HepG2 (cell line): ENCODE data around the gene COQ8A. TPM values are rescaled to one million over a fixed set of nuclear protein-coding genes. Genes with fewer than 3 reads are reported as not detected.

Source experiments
- CREB1 ChIP-seq, 2 experiments: fragments of 450-650 bp in 1 of 2; IDR thresholded peaks; 2 replicates each; pipeline ENCODE4 v1.6.1; 2016 to 2017; ENCODE audit warnings: control low read depth in 1 of 2, mild to moderate bottlenecking in 1 of 2, missing compliant biosample characterization in 1 of 2, missing genetic modification characterization in 1 of 2
- DNMT3B ChIP-seq: conservative IDR thresholded peaks from 2 replicates; pipeline ENCODE4 v1.6.1; 2016; ENCODE audit warnings: missing biosample characterization, control low read depth
- ISL2 ChIP-seq: sonication (generic); formaldehyde crosslinking; IDR thresholded peaks from 2 replicates; pipeline ENCODE4 v1.5.0; 2020; ENCODE audit warnings: missing genetic modification reagents
- PAXIP1 ChIP-seq: sonication (generic); formaldehyde crosslinking; conservative IDR thresholded peaks from 2 replicates; pipeline ENCODE4 v1.4.0; 2020; ENCODE audit warnings: mild to moderate bottlenecking, missing genetic modification reagents, moderate library complexity
- RXRB ChIP-seq: IDR thresholded peaks from 2 replicates; pipeline ENCODE4 v1.6.1; 2016; ENCODE audit warnings: borderline replicate concordance, missing genetic modification reagents, missing compliant biosample characterization
- THRA ChIP-seq: sonication (generic); formaldehyde crosslinking; IDR thresholded peaks from 2 replicates; pipeline ENCODE4 v1.4.0; 2020; ENCODE audit warnings: missing genetic modification reagents, borderline replicate concordance
- ZNF432 ChIP-seq: sonication (generic); formaldehyde crosslinking; IDR thresholded peaks from 2 replicates; pipeline ENCODE4 v1.5.0; 2020; ENCODE audit warnings: missing genetic modification reagents, mild to moderate bottlenecking, borderline replicate concordance
- ZNF737 ChIP-seq: sonication (generic); formaldehyde crosslinking; IDR thresholded peaks from 2 replicates; pipeline ENCODE4 v1.5.0; 2020; ENCODE audit warnings: missing genetic modification reagents, mild to moderate bottlenecking, borderline replicate concordance
- polyA plus RNA-seq, 8 experiments: library from polyadenylated mRNA; depleted of rRNA in 3 of 8; stranded (reverse) in 7 of 8; unstranded in 1 of 8; fragments of >200 nt; fragmentation: Illumina TruSeq in 4 of 8; extraction: Trizol in 4 of 8; gene quantifications; 2 replicates each; pipeline versions ENCODE4 v1.2.1 to v1.2.3, GENCODE V29; 2011 to 2016; ENCODE audit warnings: low read depth in 4 of 8, missing spikeins in 1 of 8, mixed read lengths in 1 of 8; ENCODE audit not compliant: insufficient read depth in 1 of 8
- total RNA-seq, 5 experiments: library from RNA; depleted of rRNA; stranded (reverse); fragments of >200 nt; fragmentation: Illumina TruSeq; extraction: Trizol; gene quantifications; 2 replicates each; pipeline ENCODE4 v1.2.3, GENCODE V29; 2016; ENCODE audit warnings: low read depth in 1 of 5
- TF ChIP-seq, protein P1 (sequence below): sonication (generic); formaldehyde crosslinking; IDR thresholded peaks from 2 replicates; pipeline ENCODE4 v1.9.0; 2021; ENCODE audit warnings: mild to moderate bottlenecking, missing genetic modification reagents
- TF ChIP-seq, protein P2 (sequence below): sonication (generic); formaldehyde crosslinking; IDR thresholded peaks from 2 replicates; pipeline ENCODE4 v1.4.0; 2020; ENCODE audit warnings: missing genetic modification reagents
- TF ChIP-seq, protein P3 (sequence below): IDR thresholded peaks from 2 replicates; pipeline ENCODE4 v1.6.1; 2018; ENCODE audit warnings: missing genetic modification reagents

The COQ8A gene
- total and polyA plus RNA-seq, 2 of the 13 experiments (the other 11 are each of a cell fraction or from before 2014, with no cell fraction given): 60.4 to 88.7 TPM

DNA sequence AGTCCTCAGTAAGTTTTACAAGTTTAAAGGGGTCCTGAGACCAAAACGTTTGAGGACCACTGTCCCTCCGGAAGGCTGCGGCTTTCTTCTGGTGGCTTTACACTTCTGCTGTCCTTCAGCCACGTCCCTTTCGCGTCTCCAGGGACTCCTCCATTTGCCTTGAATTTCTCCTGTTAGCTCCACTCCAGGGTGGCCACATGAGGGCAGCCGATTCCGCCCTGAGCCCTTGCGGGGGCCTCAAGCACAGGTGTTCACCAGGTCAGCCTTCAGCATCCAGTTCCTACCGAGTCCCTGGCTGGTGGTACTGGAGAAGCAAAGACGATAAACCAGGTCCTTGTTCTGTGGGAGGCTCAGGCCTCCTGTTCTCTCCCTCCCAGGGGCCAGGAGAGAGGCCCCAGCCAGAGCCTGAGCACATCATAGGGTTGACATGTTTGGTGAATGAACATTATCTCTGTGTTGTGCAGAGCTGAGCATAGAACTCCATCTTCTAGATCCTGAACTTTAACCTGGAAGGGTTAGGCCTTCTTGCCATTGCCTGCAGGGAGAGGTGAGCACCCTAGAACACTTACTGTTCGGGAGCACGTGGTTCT, 27.4 kb upstream of the COQ8A start (continued):
- TF ChIP-seq, protein P1, sequence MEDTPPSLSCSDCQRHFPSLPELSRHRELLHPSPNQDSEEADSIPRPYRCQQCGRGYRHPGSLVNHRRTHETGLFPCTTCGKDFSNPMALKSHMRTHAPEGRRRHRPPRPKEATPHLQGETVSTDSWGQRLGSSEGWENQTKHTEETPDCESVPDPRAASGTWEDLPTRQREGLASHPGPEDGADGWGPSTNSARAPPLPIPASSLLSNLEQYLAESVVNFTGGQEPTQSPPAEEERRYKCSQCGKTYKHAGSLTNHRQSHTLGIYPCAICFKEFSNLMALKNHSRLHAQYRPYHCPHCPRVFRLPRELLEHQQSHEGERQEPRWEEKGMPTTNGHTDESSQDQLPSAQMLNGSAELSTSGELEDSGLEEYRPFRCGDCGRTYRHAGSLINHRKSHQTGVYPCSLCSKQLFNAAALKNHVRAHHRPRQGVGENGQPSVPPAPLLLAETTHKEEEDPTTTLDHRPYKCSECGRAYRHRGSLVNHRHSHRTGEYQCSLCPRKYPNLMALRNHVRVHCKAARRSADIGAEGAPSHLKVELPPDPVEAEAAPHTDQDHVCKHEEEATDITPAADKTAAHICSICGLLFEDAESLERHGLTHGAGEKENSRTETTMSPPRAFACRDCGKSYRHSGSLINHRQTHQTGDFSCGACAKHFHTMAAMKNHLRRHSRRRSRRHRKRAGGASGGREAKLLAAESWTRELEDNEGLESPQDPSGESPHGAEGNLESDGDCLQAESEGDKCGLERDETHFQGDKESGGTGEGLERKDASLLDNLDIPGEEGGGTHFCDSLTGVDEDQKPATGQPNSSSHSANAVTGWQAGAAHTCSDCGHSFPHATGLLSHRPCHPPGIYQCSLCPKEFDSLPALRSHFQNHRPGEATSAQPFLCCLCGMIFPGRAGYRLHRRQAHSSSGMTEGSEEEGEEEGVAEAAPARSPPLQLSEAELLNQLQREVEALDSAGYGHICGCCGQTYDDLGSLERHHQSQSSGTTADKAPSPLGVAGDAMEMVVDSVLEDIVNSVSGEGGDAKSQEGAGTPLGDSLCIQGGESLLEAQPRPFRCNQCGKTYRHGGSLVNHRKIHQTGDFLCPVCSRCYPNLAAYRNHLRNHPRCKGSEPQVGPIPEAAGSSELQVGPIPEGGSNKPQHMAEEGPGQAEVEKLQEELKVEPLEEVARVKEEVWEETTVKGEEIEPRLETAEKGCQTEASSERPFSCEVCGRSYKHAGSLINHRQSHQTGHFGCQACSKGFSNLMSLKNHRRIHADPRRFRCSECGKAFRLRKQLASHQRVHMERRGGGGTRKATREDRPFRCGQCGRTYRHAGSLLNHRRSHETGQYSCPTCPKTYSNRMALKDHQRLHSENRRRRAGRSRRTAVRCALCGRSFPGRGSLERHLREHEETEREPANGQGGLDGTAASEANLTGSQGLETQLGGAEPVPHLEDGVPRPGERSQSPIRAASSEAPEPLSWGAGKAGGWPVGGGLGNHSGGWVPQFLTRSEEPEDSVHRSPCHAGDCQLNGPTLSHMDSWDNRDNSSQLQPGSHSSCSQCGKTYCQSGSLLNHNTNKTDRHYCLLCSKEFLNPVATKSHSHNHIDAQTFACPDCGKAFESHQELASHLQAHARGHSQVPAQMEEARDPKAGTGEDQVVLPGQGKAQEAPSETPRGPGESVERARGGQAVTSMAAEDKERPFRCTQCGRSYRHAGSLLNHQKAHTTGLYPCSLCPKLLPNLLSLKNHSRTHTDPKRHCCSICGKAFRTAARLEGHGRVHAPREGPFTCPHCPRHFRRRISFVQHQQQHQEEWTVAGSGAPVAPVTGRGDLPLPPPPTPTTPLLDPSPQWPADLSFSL (CRISPR knock-in tag): no peak
- TF ChIP-seq, protein P2, sequence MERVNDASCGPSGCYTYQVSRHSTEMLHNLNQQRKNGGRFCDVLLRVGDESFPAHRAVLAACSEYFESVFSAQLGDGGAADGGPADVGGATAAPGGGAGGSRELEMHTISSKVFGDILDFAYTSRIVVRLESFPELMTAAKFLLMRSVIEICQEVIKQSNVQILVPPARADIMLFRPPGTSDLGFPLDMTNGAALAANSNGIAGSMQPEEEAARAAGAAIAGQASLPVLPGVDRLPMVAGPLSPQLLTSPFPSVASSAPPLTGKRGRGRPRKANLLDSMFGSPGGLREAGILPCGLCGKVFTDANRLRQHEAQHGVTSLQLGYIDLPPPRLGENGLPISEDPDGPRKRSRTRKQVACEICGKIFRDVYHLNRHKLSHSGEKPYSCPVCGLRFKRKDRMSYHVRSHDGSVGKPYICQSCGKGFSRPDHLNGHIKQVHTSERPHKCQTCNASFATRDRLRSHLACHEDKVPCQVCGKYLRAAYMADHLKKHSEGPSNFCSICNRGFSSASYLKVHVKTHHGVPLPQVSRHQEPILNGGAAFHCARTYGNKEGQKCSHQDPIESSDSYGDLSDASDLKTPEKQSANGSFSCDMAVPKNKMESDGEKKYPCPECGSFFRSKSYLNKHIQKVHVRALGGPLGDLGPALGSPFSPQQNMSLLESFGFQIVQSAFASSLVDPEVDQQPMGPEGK (CRISPR knock-in tag): peak; percentile 82
- TF ChIP-seq ZNF432: no peak
- TF ChIP-seq CREB1 (IDR thresholded peaks at IDR 0.05): no peak
- no peak for TF ChIP-seq CREB1 (CRISPR knock-in tag; IDR thresholded peaks at IDR 0.05)
- TF ChIP-seq ZNF737 (CRISPR knock-in tag): no peak
- TF ChIP-seq ISL2: no peak
- peak; percentile 73; the same call in 1 of the 2 replicates for TF ChIP-seq RXRB (CRISPR knock-in tag)
- TF ChIP-seq, protein P3, sequence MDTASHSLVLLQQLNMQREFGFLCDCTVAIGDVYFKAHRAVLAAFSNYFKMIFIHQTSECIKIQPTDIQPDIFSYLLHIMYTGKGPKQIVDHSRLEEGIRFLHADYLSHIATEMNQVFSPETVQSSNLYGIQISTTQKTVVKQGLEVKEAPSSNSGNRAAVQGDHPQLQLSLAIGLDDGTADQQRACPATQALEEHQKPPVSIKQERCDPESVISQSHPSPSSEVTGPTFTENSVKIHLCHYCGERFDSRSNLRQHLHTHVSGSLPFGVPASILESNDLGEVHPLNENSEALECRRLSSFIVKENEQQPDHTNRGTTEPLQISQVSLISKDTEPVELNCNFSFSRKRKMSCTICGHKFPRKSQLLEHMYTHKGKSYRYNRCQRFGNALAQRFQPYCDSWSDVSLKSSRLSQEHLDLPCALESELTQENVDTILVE: peak; percentile 72; the same call in 1 of the 2 replicates
- 0 out of 2 replicates have a peak, but pooled peaks have one; percentile 19 for TF ChIP-seq PAXIP1
- TF ChIP-seq DNMT3B (CRISPR knock-in tag): no peak
- peak; percentile 21; the same call in 1 of the 2 replicates for TF ChIP-seq THRA (CRISPR knock-in tag)
